Measurements from ENCODE around the gene KCNJ15. TPM values are rescaled to one million over a fixed set of nuclear protein-coding genes. Genes with fewer than 3 reads are reported as not detected.
A peak's percentile ranks its signal among the peaks of the same experiment; 100 is the strongest.

Gene KCNJ15
- polyA plus RNA-seq, 4 donors, result 3.6 to 236 (median 209) TPM

DNA sequence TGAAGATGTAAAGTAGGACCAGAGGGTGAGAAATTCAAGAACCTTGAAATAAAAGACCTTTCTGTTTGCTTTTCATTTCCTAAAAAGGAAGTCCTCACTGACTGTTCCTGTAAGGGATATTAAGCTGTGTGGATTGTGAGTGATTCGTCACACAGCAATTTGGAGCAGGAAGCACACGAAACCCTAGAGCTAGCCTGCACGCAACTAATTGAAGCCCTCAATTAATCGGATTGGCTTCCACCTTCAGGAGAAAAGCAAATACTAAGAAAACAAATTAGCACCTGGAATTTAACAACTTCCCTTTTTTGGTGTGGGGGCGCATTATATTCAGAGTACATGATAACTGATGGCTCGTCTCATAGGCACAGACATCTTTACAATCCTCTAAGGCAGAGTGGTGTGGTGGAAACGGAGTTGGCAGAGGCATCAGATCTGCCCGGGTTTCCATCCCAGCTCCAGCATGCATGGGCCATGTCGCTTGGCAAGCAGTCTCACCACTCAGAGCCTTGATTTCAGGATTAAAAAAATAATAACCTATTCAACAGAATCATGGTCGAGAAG lies 95.2 kb downstream of the KCNJ15 start:
- DNase-seq (ENCODE audit: low read depth in 4 of 4, low spot score in 3 of 4), result no peak

DNA sequence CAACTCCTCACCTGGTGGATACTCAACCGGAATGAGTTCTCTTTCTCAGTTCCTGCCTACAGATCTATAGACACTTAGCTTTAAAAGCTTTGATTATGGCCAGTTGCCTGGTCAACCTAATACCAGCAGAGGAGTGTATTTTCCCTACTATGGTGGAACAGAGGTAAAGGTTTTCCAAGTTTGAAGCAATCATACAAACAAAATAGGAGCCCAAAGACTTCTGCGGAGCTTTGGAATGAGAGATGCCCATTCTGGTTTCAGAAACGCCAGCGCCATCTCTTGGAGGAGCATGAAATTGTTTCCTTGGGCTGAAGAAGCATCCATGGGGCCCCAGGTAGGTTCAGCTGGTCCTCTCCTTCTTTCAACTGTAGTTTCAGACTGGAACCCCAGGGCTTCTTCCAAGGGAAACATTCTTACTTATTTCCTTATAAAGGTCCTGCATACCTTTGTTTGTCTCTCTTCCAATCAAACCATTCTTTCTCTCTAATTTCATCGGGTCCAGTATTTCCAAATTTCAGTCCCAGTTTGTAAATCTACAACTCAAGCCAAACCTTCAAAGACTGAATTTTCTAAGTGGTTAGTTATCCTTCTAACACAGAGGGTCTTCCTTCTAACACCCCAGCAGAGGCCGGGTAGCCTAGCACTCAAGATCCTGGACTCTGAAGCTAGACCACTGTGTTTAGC lies 95.9 kb downstream of the KCNJ15 start:
- peak in 3 of 4 donors; percentile 47 to 67 (median 55) for DNase-seq (ENCODE audit: low read depth in 4 of 4, low spot score in 3 of 4)

DNA sequence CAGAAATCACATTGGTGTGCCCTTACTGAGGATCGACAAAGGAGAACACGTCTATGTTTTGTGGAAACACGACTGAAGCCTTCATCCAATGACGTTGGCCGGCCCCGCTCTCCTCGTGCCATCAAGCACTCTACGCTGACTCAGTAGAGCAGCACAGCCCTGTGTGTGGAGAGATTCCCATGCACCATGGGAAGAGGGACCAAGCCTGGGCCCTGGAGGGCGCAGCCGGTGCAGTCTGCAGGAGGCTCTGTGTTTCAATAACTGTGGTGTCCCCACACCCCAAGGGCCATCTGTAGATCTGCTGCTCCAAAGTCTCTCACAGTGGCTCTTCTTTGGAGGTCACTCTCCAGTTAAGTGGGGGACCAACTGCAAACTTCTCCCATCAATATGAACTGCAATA lies 97.4 kb downstream of the KCNJ15 start:
- DNase-seq (ENCODE audit: low read depth in 4 of 4, low spot score in 3 of 4), result no peak

DNA sequence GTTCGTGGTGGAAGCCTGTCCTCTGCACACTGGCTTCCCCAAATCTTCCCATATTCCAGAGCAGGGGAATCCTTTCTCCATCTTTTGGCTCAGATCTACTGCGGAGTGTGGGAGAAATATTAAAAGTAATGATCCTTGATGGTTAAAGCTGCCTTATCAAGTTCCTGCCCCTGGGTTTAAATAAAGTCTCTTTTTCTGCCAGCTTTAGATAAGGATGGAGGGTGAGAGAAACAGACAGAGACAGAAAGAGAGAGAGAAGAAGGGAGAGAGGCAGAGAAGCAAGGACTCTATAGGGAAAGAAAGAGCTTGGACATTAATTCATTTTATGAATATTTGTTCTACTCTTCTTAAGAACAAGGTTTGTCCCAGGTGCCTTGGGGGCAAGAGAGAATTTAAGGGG lies 98.0 kb downstream of the KCNJ15 start:
- DNase-seq (ENCODE audit: low read depth in 4 of 4, low spot score in 3 of 4), result no peak

DNA sequence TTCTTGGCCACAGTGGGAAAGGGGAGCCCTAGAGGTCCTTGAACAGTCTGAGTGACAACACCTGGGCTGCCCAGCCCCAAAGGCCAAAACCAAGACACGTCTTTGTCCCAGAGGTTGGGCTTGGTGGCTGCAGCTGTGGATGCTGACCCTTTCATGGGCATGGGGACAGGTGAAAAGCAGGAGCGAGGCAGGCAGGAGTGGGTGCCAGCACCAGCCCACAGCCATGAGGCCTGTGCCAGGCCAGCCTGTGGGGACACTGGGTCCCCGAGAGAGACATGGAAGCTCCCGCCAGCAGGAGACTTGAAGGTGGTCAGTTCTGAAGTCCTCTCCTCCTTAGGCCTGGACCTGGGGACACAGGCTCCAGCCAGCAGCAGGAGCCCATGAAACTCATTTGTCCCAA lies 98.6 kb downstream of the KCNJ15 start:
- DNase-seq (ENCODE audit: low read depth in 4 of 4, low spot score in 3 of 4), result no peak

DNA sequence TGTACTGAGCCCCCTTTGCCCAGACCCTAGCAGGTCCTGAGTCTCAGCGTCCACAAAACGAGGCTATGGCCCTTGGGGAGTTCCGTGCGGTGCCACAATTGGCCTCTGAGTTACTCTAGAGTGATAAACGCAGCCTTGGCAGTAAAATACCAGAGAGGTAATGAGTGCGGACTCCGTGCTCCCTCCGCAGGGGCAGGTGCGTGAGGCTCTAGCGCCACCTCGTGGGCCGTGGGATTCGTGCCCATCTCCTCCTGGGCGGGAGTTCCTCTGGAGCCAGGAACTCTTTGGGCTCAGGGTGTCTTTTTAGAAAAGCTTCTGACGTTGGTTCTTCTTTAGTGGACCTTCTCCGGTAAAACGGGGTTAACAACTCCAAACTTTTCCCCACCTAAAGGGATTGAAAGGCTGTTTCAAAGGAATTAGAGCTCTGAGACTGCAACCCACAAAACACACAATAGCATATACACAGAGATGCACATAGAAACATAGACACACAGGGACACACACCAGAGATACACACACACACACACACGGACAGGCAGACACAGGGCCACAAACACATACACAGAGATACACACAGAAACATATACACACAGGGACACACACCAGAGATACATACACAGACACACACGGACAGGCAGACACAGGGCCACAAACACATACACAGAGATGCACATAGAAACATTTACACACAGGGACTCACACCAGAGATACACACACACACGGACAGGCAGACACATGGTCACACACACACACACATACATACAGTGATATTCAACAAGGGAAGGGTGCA lies 99.4 kb downstream of the KCNJ15 start:
- peak in 2 of 4 donors; percentile 49 to 51 for DNase-seq (ENCODE audit: low read depth in 4 of 4, low spot score in 3 of 4)

Other genes starting within 250 kb of the KCNJ15 start
- 10 to 100 TPM; 17.8 to 23.7 (median 20.7) TPM for gene ERG, start 241.5 kb downstream of the KCNJ15 start, polyA plus RNA-seq (ENCODE audit: insufficient read length in 4 of 4)

Data from left renal pelvis (tissue), 4 donors.